Liver (tissue), 9 donors: ENCODE data around the gene FGF11. TPM values are rescaled to one million over a fixed set of nuclear protein-coding genes. Genes with fewer than 3 reads are reported as not detected.
A peak's percentile ranks its signal among the peaks of the same experiment; 100 is the strongest.

Experiments
- DNase-seq: peaks from one replicate; pipeline ENCODE4 v3.0.0-alpha.2; 2017; ENCODE audit warnings: low spot score
- H3K27ac ChIP-seq, 2 donors: one replicate each; pipeline ENCODE4 v1.7.0; 2013; ENCODE audit warnings: inconsistent platforms in 2 of 2, low read length in 2 of 2, control low read depth in 1 of 2, low read depth in 1 of 2, mild to moderate bottlenecking in 1 of 2
- H3K27me3 ChIP-seq, 4 donors: one replicate each; pipeline versions ENCODE4 v1.6.1 to v1.7.0; 2013; ENCODE audit warnings: low read length in 3 of 4, inconsistent platforms in 1 of 4, mild to moderate bottlenecking in 1 of 4, moderate library complexity in 1 of 4; ENCODE audit not compliant: control insufficient read depth in 4 of 4, insufficient read depth in 4 of 4
- H3K36me3 ChIP-seq, 4 donors: one replicate each; pipeline versions ENCODE4 v1.6.1 to v1.7.0; 2013; ENCODE audit warnings: low read length in 3 of 4, mild to moderate bottlenecking in 3 of 4, low read depth in 1 of 4, moderate library complexity in 1 of 4; ENCODE audit not compliant: control insufficient read depth in 4 of 4, insufficient read depth in 3 of 4
- H3K4me1 ChIP-seq, 4 donors: one replicate each; pipeline versions ENCODE4 v1.6.1 to v1.7.0; 2013; ENCODE audit warnings: low read length in 3 of 4, mild to moderate bottlenecking in 3 of 4, moderate library complexity in 1 of 4; ENCODE audit not compliant: control insufficient read depth in 4 of 4, insufficient read depth in 4 of 4
- H3K4me3 ChIP-seq, 3 donors: one replicate each; pipeline versions ENCODE4 v1.6.1 to v1.7.0; 2013; ENCODE audit warnings: low read length in 3 of 3, control low read depth in 1 of 3, low read depth in 1 of 3, mild to moderate bottlenecking in 1 of 3
- H3K9ac ChIP-seq, 2 donors: one replicate each; pipeline ENCODE4 v1.7.0; 2013; ENCODE audit warnings: low read length in 2 of 2, mild to moderate bottlenecking in 2 of 2, moderate library complexity in 2 of 2, control low read depth in 1 of 2, low read depth in 1 of 2
- H3K9me3 ChIP-seq, 4 donors: one replicate each; pipeline versions ENCODE4 v1.6.1 to v1.7.0; 2013; ENCODE audit warnings: low read length in 3 of 4; ENCODE audit not compliant: control insufficient read depth in 4 of 4
- ATF3 ChIP-seq: IDR thresholded peaks from 2 replicates; pipeline ENCODE4 v1.6.1; 2016; ENCODE audit warnings: antibody characterized with exemption
- CTCF ChIP-seq: fragments of 150-350 bp; IDR thresholded peaks from 2 replicates; pipeline ENCODE4 v1.5.1; 2017; ENCODE audit warnings: improper control_type of control experiment, low read depth, low read length; ENCODE audit not compliant: missing input control
- EGR1 ChIP-seq, 2 donors: IDR thresholded peaks; 2 replicates each; pipeline ENCODE4 v1.6.1; 2016 to 2018; ENCODE audit warnings: antibody characterized with exemption in 2 of 2, low read depth in 2 of 2
- FOXA1 ChIP-seq: IDR thresholded peaks from 2 replicates; pipeline ENCODE4 v1.6.1; 2016; ENCODE audit warnings: antibody characterized with exemption
- FOXA2 ChIP-seq: IDR thresholded peaks from 2 replicates; pipeline ENCODE4 v1.6.1; 2016; ENCODE audit warnings: antibody characterized with exemption
- GABPA ChIP-seq, 2 donors: IDR thresholded peaks in 1 of 2; conservative IDR thresholded peaks in 1 of 2; 2 replicates each; pipeline ENCODE4 v1.6.1; 2016; ENCODE audit warnings: antibody characterized with exemption in 2 of 2, mild to moderate bottlenecking in 1 of 2, moderate library complexity in 1 of 2
- HNF4A ChIP-seq, 2 donors: conservative IDR thresholded peaks; 2 replicates each; pipeline ENCODE4 v1.6.1; 2016; ENCODE audit warnings: antibody characterized with exemption in 2 of 2, mild to moderate bottlenecking in 2 of 2
- HNF4G ChIP-seq: IDR thresholded peaks from 2 replicates; pipeline ENCODE4 v1.6.1; 2016; ENCODE audit warnings: antibody characterized with exemption
- MAX ChIP-seq: IDR thresholded peaks from 2 replicates; pipeline ENCODE4 v1.6.1; 2016; ENCODE audit warnings: antibody characterized with exemption
- NR2F2 ChIP-seq: IDR thresholded peaks from 2 replicates; pipeline ENCODE4 v1.6.1; 2016; ENCODE audit warnings: antibody characterized with exemption
- RAD21 ChIP-seq, 2 donors: IDR thresholded peaks; 2 replicates each; pipeline ENCODE4 v1.6.1; 2016; ENCODE audit warnings: antibody characterized with exemption in 2 of 2, mild to moderate bottlenecking in 2 of 2
- RXRA ChIP-seq, 2 donors: IDR thresholded peaks; 2 replicates each; pipeline ENCODE4 v1.6.1; 2017 to 2018; ENCODE audit warnings: antibody characterized with exemption in 2 of 2, mild to moderate bottlenecking in 1 of 2
- SP1 ChIP-seq: IDR thresholded peaks from 2 replicates; pipeline ENCODE4 v1.6.1; 2018; ENCODE audit warnings: antibody characterized with exemption, mild to moderate bottlenecking
- TAF1 ChIP-seq: conservative IDR thresholded peaks from 2 replicates; pipeline ENCODE4 v1.6.1; 2016; ENCODE audit warnings: antibody characterized with exemption, mild to moderate bottlenecking
- YY1 ChIP-seq: IDR thresholded peaks from 2 replicates; pipeline ENCODE4 v1.6.1; 2016; ENCODE audit warnings: antibody characterized with exemption, mild to moderate bottlenecking
- ZBTB33 ChIP-seq: IDR thresholded peaks from 2 replicates; pipeline ENCODE4 v1.6.1; 2016; ENCODE audit warnings: antibody characterized with exemption
- WGBS: extraction: QIAGEN DNeasy Blood & Tissue Kit; methylation state at CpG from one replicate; pipeline ENCODE4 v1.1.7; 2013; 5-methylcytosine and 5-hydroxymethylcytosine counted together
- polyA plus RNA-seq, 2 donors: library from polyadenylated mRNA; stranded (reverse) in 1 of 2; unstranded in 1 of 2; fragments of 200-250 nt in 1 of 2; fragments of >200 nt in 1 of 2; fragmentation: Nextera tagmentation in 1 of 2; extraction: Ambion mirVana in 1 of 2; gene quantifications; one replicate each; pipeline versions ENCODE4 v1.2.1 to v1.2.3, GENCODE V29; 2013 to 2015
- total RNA-seq, 2 donors: library from RNA; depleted of rRNA; stranded (reverse); fragments of >200 nt; gene quantifications; one replicate each; pipeline ENCODE4 v1.2.3, GENCODE V29; 2014
- TF ChIP-seq, protein P1 (sequence below): IDR thresholded peaks from 2 replicates; pipeline ENCODE4 v1.6.1; 2016; ENCODE audit warnings: antibody characterized with exemption, mild to moderate bottlenecking
- donor health status: healthy.
- donor health status: healthy.
- donor health status: healthy.
- donor health status: healthy.
- donor health status: healthy.

FGF11 gene
- total and polyA plus RNA-seq, 4 donors: 0.17 to 0.25 (median 0.20) TPM

DNA sequence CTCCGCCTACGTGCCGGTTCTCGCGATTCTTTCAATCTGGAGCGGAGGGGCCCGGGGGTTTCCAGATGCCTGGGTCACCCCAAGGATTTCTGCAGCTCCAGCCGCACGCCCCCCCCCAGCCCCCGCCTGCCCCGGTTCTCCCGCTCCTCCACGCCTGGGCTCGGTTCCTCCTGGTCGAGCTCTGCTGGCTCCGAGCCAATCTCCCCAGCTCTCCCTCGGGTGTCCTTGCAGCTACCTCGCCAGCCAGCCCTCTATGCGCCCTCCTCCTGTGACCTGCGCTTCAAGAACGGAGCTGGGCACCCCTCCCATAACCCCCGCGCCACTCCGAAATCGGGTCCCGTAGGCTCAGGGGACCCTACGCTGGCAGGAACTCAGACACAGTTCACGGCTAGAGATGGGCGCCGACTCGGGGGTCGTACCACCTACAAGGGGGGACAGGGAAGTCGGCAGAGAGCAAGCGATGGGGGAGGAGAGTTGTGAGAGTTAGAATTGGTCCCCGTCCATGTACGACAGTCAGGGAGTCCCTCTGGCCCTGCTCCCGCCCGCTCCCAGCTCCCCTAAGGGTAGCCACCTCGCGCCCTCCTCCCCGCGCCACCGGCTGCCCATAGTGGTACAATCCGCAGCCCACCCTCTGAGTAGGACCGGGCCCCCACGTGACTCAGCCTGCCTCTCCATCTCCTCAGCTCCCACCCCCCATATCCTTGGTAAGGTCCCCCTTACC, 961 bp downstream of the FGF11 start:
- no peak overlapping the region for H3K27ac ChIP-seq
- 3% methylated on average over 46 of the region's 46 CpGs for WGBS
- no peaks in the 10 kb centered on the region for H3K36me3 ChIP-seq
- DNase-seq: peak; percentile 38
- peak overlapping the region; percentile 26 to 30 (median 28) for H3K4me3 ChIP-seq
- H3K4me1 ChIP-seq: peaks cover 28 to 56% (median 45%) of the 10 kb centered on the region in 4 donors
- no peak overlapping the region for H3K9ac ChIP-seq
- no peak for TF ChIP-seq MAX
- no peak for TF ChIP-seq EGR1 (IDR thresholded peaks at IDR 0.05; ENCODE audit: low read depth in 2 of 2)
- no peak for TF ChIP-seq ATF3
- no peak for TF ChIP-seq ZBTB33
- TF ChIP-seq SP1: no peak
- TF ChIP-seq YY1: no peak
- no peak for TF ChIP-seq GABPA (IDR thresholded peaks at IDR 0.05 in 1 of 2, conservative IDR thresholded peaks at IDR 0.05 in 1 of 2)
- no peak for TF ChIP-seq FOXA1
- no peak for TF ChIP-seq FOXA2
- no peak for TF ChIP-seq NR2F2
- no peak for TF ChIP-seq HNF4G
- TF ChIP-seq HNF4A (conservative IDR thresholded peaks at IDR 0.05): no peak
- TF ChIP-seq, protein P1, sequence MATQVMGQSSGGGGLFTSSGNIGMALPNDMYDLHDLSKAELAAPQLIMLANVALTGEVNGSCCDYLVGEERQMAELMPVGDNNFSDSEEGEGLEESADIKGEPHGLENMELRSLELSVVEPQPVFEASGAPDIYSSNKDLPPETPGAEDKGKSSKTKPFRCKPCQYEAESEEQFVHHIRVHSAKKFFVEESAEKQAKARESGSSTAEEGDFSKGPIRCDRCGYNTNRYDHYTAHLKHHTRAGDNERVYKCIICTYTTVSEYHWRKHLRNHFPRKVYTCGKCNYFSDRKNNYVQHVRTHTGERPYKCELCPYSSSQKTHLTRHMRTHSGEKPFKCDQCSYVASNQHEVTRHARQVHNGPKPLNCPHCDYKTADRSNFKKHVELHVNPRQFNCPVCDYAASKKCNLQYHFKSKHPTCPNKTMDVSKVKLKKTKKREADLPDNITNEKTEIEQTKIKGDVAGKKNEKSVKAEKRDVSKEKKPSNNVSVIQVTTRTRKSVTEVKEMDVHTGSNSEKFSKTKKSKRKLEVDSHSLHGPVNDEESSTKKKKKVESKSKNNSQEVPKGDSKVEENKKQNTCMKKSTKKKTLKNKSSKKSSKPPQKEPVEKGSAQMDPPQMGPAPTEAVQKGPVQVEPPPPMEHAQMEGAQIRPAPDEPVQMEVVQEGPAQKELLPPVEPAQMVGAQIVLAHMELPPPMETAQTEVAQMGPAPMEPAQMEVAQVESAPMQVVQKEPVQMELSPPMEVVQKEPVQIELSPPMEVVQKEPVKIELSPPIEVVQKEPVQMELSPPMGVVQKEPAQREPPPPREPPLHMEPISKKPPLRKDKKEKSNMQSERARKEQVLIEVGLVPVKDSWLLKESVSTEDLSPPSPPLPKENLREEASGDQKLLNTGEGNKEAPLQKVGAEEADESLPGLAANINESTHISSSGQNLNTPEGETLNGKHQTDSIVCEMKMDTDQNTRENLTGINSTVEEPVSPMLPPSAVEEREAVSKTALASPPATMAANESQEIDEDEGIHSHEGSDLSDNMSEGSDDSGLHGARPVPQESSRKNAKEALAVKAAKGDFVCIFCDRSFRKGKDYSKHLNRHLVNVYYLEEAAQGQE: no peak
- TF ChIP-seq CTCF: no peak
- TF ChIP-seq RAD21 (IDR thresholded peaks at IDR 0.05): no peak
- no peak for TF ChIP-seq TAF1
- no peak for TF ChIP-seq RXRA (IDR thresholded peaks at IDR 0.05)
- H3K27me3 ChIP-seq: peaks cover 0 to 3% (median 0%) of the 10 kb centered on the region in 4 donors
- H3K9me3 ChIP-seq: no peaks in the 10 kb centered on the region
